GM12878 (cell line): ENCODE results near the gene MTO1. TPM values are rescaled to one million over a fixed set of nuclear protein-coding genes. Genes with fewer than 3 reads are reported as not detected.
A peak's percentile ranks its signal among the peaks of the same experiment; 100 is the strongest.

Experiments
- ATF3 ChIP-seq: IDR thresholded peaks from 2 replicates; pipeline ENCODE4 v1.6.1; 2011; ENCODE audit warnings: low read depth, mild to moderate bottlenecking, low read length, moderate library complexity, borderline replicate concordance; ENCODE audit errors: extremely low read depth
- CBX5 ChIP-seq: sonication (generic); IDR thresholded peaks from 2 replicates; pipeline ENCODE4 v1.6.1; 2016; ENCODE audit warnings: low read depth, moderate library complexity, mild to moderate bottlenecking, inconsistent platforms
- EED ChIP-seq: sonication (generic); IDR thresholded peaks from 2 replicates; pipeline ENCODE4 v1.6.1; 2016; ENCODE audit warnings: antibody characterized with exemption, low read depth
- ESRRA ChIP-seq: IDR thresholded peaks from 2 replicates; pipeline ENCODE4 v1.6.1; 2012; ENCODE audit warnings: mild to moderate bottlenecking, low read length, improper control_type of control experiment
- HDAC6 ChIP-seq: fragments of 200-600 bp; sonication (generic); IDR thresholded peaks from one replicate; pipeline ENCODE4 v1.8.0; 2017; ENCODE audit warnings: antibody characterized with exemption; ENCODE audit not compliant: unreplicated experiment
- MEF2A ChIP-seq: IDR thresholded peaks from 2 replicates; pipeline ENCODE4 v1.6.1; 2011; ENCODE audit warnings: low read depth, mild to moderate bottlenecking, low read length, moderate library complexity; ENCODE audit not compliant: insufficient read depth
- MLLT1 ChIP-seq: fragments of 450-650 bp; IDR thresholded peaks from 2 replicates; pipeline ENCODE4 v1.6.1; 2016; ENCODE audit warnings: mild to moderate bottlenecking
- NR2F1 ChIP-seq: fragments of 450-650 bp; conservative IDR thresholded peaks from 2 replicates; pipeline ENCODE4 v1.6.1; 2017; ENCODE audit warnings: mild to moderate bottlenecking
- NRF1 ChIP-seq: conservative IDR thresholded peaks from 2 replicates; pipeline ENCODE4 v1.6.1; 2011; ENCODE audit warnings: mild to moderate bottlenecking, low read depth, low read length, improper control_type of control experiment
- PML ChIP-seq: IDR thresholded peaks from 2 replicates; pipeline ENCODE4 v1.6.1; 2012; ENCODE audit warnings: low read length, inconsistent platforms
- RBBP5 ChIP-seq: fragments of 200-600 bp; sonication (generic); conservative IDR thresholded peaks from 2 replicates; pipeline ENCODE4 v1.6.1; 2016
- RFX5 ChIP-seq: IDR thresholded peaks from 2 replicates; pipeline ENCODE4 v1.6.1; 2011; ENCODE audit warnings: low read depth, low read length, improper control_type of control experiment
- SP1 ChIP-seq: IDR thresholded peaks from one replicate; pipeline ENCODE4 v1.6.1; 2011; ENCODE audit warnings: low read depth, low read length
- SPI1 ChIP-seq: IDR thresholded peaks from 2 replicates; pipeline ENCODE4 v1.6.1; 2011; ENCODE audit warnings: low read depth, mild to moderate bottlenecking, low read length, moderate library complexity, borderline replicate concordance; ENCODE audit not compliant: insufficient read depth
- STAT1 ChIP-seq: fragments of 450-650 bp; conservative IDR thresholded peaks from 2 replicates; pipeline ENCODE4 v1.6.1; 2014; ENCODE audit warnings: antibody characterized with exemption, mild to moderate bottlenecking
- SUZ12 ChIP-seq: fragments of 200-600 bp; sonication (generic); IDR thresholded peaks from one replicate; pipeline ENCODE4 v1.6.1; 2018; ENCODE audit warnings: antibody characterized with exemption, mild to moderate bottlenecking; ENCODE audit not compliant: unreplicated experiment
- TCF3 ChIP-seq: IDR thresholded peaks from 2 replicates; pipeline ENCODE4 v1.6.1; 2012; ENCODE audit warnings: low read depth, mild to moderate bottlenecking, low read length, borderline replicate concordance; ENCODE audit not compliant: insufficient read depth
- ZBTB33 ChIP-seq: fragments of 450-650 bp; IDR thresholded peaks from 2 replicates; pipeline ENCODE4 v1.6.1; 2017; ENCODE audit warnings: mild to moderate bottlenecking
- ZNF622 ChIP-seq: fragments of 450-650 bp; IDR thresholded peaks from 2 replicates; pipeline ENCODE4 v1.6.1; 2017; ENCODE audit warnings: mild to moderate bottlenecking, inconsistent platforms
- polyA plus RNA-seq, 11 experiments: library from polyadenylated mRNA; depleted of rRNA in 4 of 11; unstranded in 6 of 11; stranded (reverse) in 5 of 11; fragments of >200 nt; fragmentation: Nextera tagmentation in 4 of 11; fragmentation: Illumina TruSeq in 1 of 11; extraction: Ambion mirVana in 4 of 11; extraction: Trizol in 1 of 11; gene quantifications; 1 replicate in 1 of 11; 2 replicates in 10 of 11; pipeline versions ENCODE4 v1.2.1 to v1.2.3, GENCODE V29; 2011 to 2016; ENCODE audit warnings: inconsistent platforms in 2 of 11, missing spikeins in 2 of 11, low read depth in 1 of 11
- total RNA-seq, 4 experiments: library from RNA; depleted of rRNA in 3 of 4; stranded (reverse); fragments of >200 nt in 3 of 4; fragmentation: Illumina TruSeq in 1 of 4; extraction: Trizol in 1 of 4; gene quantifications; 2 replicates each; pipeline versions ENCODE4 v1.2.1 to v1.2.3, GENCODE V29; 2013 to 2021
- TF ChIP-seq, protein P1 (sequence below): fragments of 450-650 bp; formaldehyde crosslinking; IDR thresholded peaks from 2 replicates; pipeline ENCODE4 v1.5.0; 2022; ENCODE audit warnings: mild to moderate bottlenecking, missing genetic modification characterization
- TF ChIP-seq, protein P2 (sequence below): IDR thresholded peaks from 2 replicates; pipeline ENCODE4 v1.6.1; 2012; ENCODE audit warnings: mild to moderate bottlenecking, low read depth, low read length

The MTO1 gene
- total and polyA plus RNA-seq, 10 of the 15 experiments (the other 5 are each of a cell fraction or from before 2014, with no cell fraction given) = 24.8 to 53.6 (median 33.1) TPM

GRCh38 chr6:73521351-73521985 is 59.9 kb downstream of the MTO1 start (continued):
- TF ChIP-seq ZNF622 (no peak), STAT1 (no peak), MEF2A (no peak), SP1 (no peak), ZBTB33 (no peak), CBX5 (no peak), SUZ12 (no peak), NR2F1 (no peak), NRF1 (no peak), HDAC6 (no peak), RBBP5 (no peak), SPI1 (no peak), PML (no peak), ATF3 (no peak), MLLT1 (no peak), RFX5 (no peak), ESRRA (no peak), EED (no peak; the same call in none of the 2 replicates), TCF3 (peak; percentile 4)
- TF ChIP-seq, protein P1, sequence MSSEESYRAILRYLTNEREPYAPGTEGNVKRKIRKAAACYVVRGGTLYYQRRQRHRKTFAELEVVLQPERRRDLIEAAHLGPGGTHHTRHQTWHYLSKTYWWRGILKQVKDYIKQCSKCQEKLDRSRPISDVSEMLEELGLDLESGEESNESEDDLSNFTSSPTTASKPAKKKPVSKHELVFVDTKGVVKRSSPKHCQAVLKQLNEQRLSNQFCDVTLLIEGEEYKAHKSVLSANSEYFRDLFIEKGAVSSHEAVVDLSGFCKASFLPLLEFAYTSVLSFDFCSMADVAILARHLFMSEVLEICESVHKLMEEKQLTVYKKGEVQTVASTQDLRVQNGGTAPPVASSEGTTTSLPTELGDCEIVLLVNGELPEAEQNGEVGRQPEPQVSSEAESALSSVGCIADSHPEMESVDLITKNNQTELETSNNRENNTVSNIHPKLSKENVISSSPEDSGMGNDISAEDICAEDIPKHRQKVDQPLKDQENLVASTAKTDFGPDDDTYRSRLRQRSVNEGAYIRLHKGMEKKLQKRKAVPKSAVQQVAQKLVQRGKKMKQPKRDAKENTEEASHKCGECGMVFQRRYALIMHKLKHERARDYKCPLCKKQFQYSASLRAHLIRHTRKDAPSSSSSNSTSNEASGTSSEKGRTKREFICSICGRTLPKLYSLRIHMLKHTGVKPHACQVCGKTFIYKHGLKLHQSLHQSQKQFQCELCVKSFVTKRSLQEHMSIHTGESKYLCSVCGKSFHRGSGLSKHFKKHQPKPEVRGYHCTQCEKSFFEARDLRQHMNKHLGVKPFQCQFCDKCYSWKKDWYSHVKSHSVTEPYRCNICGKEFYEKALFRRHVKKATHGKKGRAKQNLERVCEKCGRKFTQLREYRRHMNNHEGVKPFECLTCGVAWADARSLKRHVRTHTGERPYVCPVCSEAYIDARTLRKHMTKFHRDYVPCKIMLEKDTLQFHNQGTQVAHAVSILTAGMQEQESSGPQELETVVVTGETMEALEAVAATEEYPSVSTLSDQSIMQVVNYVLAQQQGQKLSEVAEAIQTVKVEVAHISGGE (CRISPR knock-in tag) = no peak
- TF ChIP-seq, protein P2, sequence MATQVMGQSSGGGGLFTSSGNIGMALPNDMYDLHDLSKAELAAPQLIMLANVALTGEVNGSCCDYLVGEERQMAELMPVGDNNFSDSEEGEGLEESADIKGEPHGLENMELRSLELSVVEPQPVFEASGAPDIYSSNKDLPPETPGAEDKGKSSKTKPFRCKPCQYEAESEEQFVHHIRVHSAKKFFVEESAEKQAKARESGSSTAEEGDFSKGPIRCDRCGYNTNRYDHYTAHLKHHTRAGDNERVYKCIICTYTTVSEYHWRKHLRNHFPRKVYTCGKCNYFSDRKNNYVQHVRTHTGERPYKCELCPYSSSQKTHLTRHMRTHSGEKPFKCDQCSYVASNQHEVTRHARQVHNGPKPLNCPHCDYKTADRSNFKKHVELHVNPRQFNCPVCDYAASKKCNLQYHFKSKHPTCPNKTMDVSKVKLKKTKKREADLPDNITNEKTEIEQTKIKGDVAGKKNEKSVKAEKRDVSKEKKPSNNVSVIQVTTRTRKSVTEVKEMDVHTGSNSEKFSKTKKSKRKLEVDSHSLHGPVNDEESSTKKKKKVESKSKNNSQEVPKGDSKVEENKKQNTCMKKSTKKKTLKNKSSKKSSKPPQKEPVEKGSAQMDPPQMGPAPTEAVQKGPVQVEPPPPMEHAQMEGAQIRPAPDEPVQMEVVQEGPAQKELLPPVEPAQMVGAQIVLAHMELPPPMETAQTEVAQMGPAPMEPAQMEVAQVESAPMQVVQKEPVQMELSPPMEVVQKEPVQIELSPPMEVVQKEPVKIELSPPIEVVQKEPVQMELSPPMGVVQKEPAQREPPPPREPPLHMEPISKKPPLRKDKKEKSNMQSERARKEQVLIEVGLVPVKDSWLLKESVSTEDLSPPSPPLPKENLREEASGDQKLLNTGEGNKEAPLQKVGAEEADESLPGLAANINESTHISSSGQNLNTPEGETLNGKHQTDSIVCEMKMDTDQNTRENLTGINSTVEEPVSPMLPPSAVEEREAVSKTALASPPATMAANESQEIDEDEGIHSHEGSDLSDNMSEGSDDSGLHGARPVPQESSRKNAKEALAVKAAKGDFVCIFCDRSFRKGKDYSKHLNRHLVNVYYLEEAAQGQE = no peak
